Astrocyte (in vitro differentiated cells and primary cell): ENCODE data around the gene FUT2. TPM values are rescaled to one million over a fixed set of nuclear protein-coding genes. Genes with fewer than 3 reads are reported as not detected.
"Not testable (repeated sequence)": the region's sequence is repeated elsewhere in the genome, so short reads cannot be mapped to it uniquely, and the experiment has no call there.

Source experiments
- DNase-seq: peaks from one replicate; pipeline ENCODE4 v3.0.0-alpha.2; 2010; ENCODE audit warnings: low read depth
- FAIRE-seq: peaks from 2 replicates; lab custom pipeline; 2011; peaks lifted over from hg19 to GRCh38; lab: Jason Lieb, UNC
- H2AFZ ChIP-seq: 2 replicates; pipeline ENCODE4 v1.6.0; 2012; ENCODE audit warnings: low read depth, low read length, inconsistent platforms
- H3K27ac ChIP-seq: 2 replicates; pipeline ENCODE4 v1.5.1; 2011; ENCODE audit warnings: low read depth, low read length, inconsistent platforms
- H3K27me3 ChIP-seq: 2 replicates; pipeline ENCODE4 v1.6.0; 2011; ENCODE audit warnings: low read length, inconsistent platforms; ENCODE audit not compliant: insufficient read depth
- H3K36me3 ChIP-seq: 2 replicates; pipeline ENCODE4 v1.5.1; 2011; ENCODE audit warnings: low read length, inconsistent platforms; ENCODE audit not compliant: insufficient read depth
- H3K4me1 ChIP-seq: 2 replicates; pipeline ENCODE4 v1.5.1; 2011; ENCODE audit warnings: low read length, inconsistent platforms; ENCODE audit not compliant: insufficient read depth
- H3K4me2 ChIP-seq: 2 replicates; pipeline ENCODE4 v1.6.0; 2012; ENCODE audit warnings: low read length, inconsistent platforms
- H3K4me3 ChIP-seq: 2 replicates; pipeline ENCODE4 v1.5.1; 2011; ENCODE audit warnings: low read depth, mild to moderate bottlenecking, low read length, inconsistent platforms; ENCODE audit not compliant: insufficient read depth
- H3K79me2 ChIP-seq: 2 replicates; pipeline ENCODE4 v1.6.0; 2012; ENCODE audit warnings: mild to moderate bottlenecking, low read length, inconsistent platforms; ENCODE audit not compliant: insufficient read depth
- H3K9ac ChIP-seq: 2 replicates; pipeline ENCODE4 v1.6.0; 2012; ENCODE audit warnings: mild to moderate bottlenecking, low read length, inconsistent platforms
- H3K9me3 ChIP-seq: 2 replicates; pipeline ENCODE4 v1.5.1; 2012; ENCODE audit warnings: low read depth, mild to moderate bottlenecking, low read length, inconsistent platforms; ENCODE audit not compliant: insufficient read depth
- H4K20me1 ChIP-seq: 2 replicates; pipeline ENCODE4 v1.6.0; 2012; ENCODE audit warnings: low read length, inconsistent platforms; ENCODE audit not compliant: insufficient read depth
- H3K27ac Mint-ChIP-seq: one replicate; pipeline ENCODE4 v1.8.0; 2021; ENCODE audit warnings: mild to moderate bottlenecking, mixed read lengths; ENCODE audit not compliant: unreplicated experiment
- H3K27me3 Mint-ChIP-seq: one replicate; pipeline ENCODE4 v1.8.0; 2021; ENCODE audit warnings: low read depth, mixed read lengths; ENCODE audit not compliant: unreplicated experiment
- H3K36me3 Mint-ChIP-seq: one replicate; pipeline ENCODE4 v1.8.0; 2021; ENCODE audit warnings: low read depth, mixed read lengths; ENCODE audit not compliant: unreplicated experiment
- H3K4me1 Mint-ChIP-seq: one replicate; pipeline ENCODE4 v1.8.0; 2021; ENCODE audit warnings: low read depth, mixed read lengths; ENCODE audit not compliant: unreplicated experiment
- H3K4me3 Mint-ChIP-seq: one replicate; pipeline ENCODE4 v1.8.0; 2021; ENCODE audit warnings: mild to moderate bottlenecking, moderate library complexity, mixed read lengths; ENCODE audit not compliant: unreplicated experiment
- H3K9me3 Mint-ChIP-seq: one replicate; pipeline ENCODE4 v1.8.0; 2021; ENCODE audit warnings: mild to moderate bottlenecking, mixed read lengths; ENCODE audit not compliant: unreplicated experiment
- CTCF ChIP-seq: IDR thresholded peaks from 2 replicates; pipeline ENCODE4 v1.5.1; 2011; ENCODE audit warnings: low read depth, mild to moderate bottlenecking, inconsistent platforms, low read length, moderate library complexity; ENCODE audit not compliant: insufficient read depth
- EZH2 ChIP-seq: IDR thresholded peaks from 2 replicates; pipeline ENCODE4 v1.6.1; 2012; ENCODE audit warnings: mild to moderate bottlenecking, low read length, inconsistent platforms; ENCODE audit not compliant: insufficient read depth
- total RNA-seq: library from RNA; stranded (reverse); gene quantifications from 2 replicates; pipeline ENCODE4 v1.2.1, GENCODE V29; 2021

The FUT2 gene
- total RNA-seq, 1 donor from 2014 or later: not detected

DNA sequence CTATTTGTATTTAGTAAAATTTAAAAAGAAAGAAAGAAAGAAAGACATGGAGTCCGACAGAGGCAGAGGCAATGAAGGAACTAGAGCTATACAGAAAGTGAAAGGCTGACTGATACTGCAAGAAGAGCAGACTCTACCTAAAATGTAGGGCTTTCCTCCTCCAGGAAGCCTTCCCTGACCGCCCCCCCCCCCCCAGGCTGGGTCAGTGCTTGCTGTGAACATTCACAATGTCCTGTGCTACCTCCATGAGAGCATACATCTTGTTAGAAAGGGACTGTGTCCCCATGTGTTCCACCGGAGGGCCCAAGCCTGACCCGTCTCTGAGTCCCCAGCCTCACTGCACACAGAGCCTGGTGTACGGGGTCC is 44.1 kb upstream of the FUT2 start:
- no peaks in the 10 kb centered on the region for H3K9me3 Mint-ChIP-seq
- no peak for FAIRE-seq
- TF ChIP-seq CTCF (no peak), EZH2 (no peak)
- H2AFZ ChIP-seq: no peak overlapping the region
- H3K9me3 ChIP-seq: no peaks in the 10 kb centered on the region
- no peak overlapping the region for H3K9ac ChIP-seq
- no peak for DNase-seq
- no peak overlapping the region for H3K4me3 Mint-ChIP-seq
- H3K4me2 ChIP-seq: no peak overlapping the region
- no peaks in the 10 kb centered on the region for H3K36me3 ChIP-seq
- H3K27ac ChIP-seq: no peak overlapping the region
- H3K79me2 ChIP-seq: no peaks in the 10 kb centered on the region
- H3K4me1 Mint-ChIP-seq: peaks cover 1% of the 10 kb centered on the region
- peaks cover 12% of the 10 kb centered on the region for H3K4me1 ChIP-seq
- no peak overlapping the region for H3K27ac Mint-ChIP-seq
- H3K4me3 ChIP-seq: no peak overlapping the region
- H3K36me3 Mint-ChIP-seq: no peaks in the 10 kb centered on the region
- H4K20me1 ChIP-seq: no peaks in the 10 kb centered on the region
- no peaks in the 10 kb centered on the region for H3K27me3 Mint-ChIP-seq
- no peaks in the 10 kb centered on the region for H3K27me3 ChIP-seq

DNA sequence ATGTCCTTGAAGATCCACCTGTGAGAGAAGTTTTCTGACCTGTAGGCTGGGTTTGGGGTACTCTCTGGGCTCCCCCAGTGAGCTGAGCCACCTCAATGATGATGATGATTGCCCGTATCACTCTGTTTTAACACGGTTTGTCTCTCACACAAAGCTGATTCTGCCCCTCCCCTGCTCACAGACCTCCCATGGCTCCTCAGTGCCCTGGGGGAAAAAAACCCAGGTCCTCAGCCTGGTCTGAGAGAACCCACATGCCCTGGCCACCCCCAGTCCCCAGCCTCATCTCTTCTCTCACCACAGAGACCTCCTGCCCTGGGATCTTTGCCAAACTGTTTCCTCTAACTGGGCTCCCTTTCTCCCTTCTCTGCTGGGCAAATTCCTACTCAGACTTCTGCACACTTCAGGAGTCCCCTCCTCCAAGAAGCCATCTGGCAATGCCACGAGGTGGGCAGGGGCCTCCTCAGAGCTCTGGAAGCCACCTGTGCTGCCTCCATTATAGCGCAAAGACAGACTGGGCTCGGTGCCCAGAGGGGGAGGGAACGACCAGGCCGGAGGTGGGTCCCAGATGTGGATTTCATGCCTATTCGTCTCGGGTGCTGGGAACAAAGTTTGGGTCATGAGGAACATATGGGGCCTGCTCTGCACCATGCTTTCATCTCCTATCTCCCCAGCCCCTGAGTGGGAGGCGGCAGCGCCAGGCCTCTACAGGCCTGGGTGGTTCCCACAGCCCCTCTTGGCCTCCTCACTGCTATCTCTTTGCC is 41.3 kb upstream of the FUT2 start:
- Histone ChIP-seq H2AFZ (peak overlapping the region; percentile 58), H3K4me1 (peaks cover 18% of the 10 kb centered on the region), H3K27ac (no peak overlapping the region), H3K9ac (no peak overlapping the region), H3K79me2 (no peaks in the 10 kb centered on the region), H3K36me3 (no peaks in the 10 kb centered on the region), H3K4me3 (no peak overlapping the region), H3K27me3 (no peaks in the 10 kb centered on the region), H3K4me2 (no peak overlapping the region), H4K20me1 (no peaks in the 10 kb centered on the region), H3K9me3 (no peaks in the 10 kb centered on the region)
- Mint-ChIP-seq H3K4me3 (no peak overlapping the region), H3K27ac (no peak overlapping the region), H3K27me3 (peaks cover 3% of the 10 kb centered on the region), H3K9me3 (no peaks in the 10 kb centered on the region), H3K36me3 (no peaks in the 10 kb centered on the region), H3K4me1 (peaks cover 6% of the 10 kb centered on the region)
- FAIRE-seq (no peak), DNase-seq (no peak)
- TF ChIP-seq CTCF (no peak), EZH2 (no peak)

DNA sequence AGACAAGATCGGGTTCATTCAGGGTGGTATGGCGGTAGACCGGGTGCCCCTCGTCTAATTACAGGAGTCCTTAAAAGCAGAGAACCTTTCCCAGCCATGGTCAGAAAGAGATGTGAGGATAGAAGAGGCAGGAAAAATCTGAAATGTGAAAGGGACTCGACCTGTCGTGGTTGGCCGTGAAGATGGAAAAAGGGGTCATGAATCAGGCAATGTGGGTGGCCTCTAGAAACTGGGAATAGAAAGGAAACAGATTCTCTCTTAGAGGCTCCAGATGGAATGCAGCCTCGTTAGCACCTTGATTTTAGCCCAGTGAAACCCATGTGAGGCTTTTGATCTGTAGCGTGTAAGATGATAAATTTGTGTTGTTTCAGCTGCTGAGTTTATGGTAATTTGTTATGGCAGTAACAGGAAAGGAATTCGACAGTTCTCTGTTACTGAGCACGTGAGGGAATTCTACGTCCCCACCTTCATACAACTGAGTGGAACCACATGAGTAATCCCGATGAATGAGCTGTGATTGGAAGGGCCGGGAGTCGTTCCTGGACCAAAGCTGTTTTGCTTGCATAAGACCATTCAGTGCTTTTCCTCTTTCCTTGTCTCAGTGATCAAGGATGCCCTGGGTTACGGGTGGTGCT is 38.8 kb upstream of the FUT2 start:
- Histone ChIP-seq H2AFZ (no peak overlapping the region), H3K9ac (peak overlapping the region; percentile 43), H4K20me1 (no peaks in the 10 kb centered on the region), H3K79me2 (no peaks in the 10 kb centered on the region), H3K9me3 (no peaks in the 10 kb centered on the region), H3K4me2 (peak overlapping the region; percentile 70), H3K27me3 (no peaks in the 10 kb centered on the region), H3K36me3 (no peaks in the 10 kb centered on the region), H3K27ac (peak overlapping the region; percentile 66), H3K4me1 (peaks cover 16% of the 10 kb centered on the region), H3K4me3 (no peak overlapping the region)
- Mint-ChIP-seq H3K27me3 (peaks cover 3% of the 10 kb centered on the region), H3K4me3 (no peak overlapping the region), H3K9me3 (no peaks in the 10 kb centered on the region), H3K27ac (no peak overlapping the region), H3K4me1 (peaks cover 6% of the 10 kb centered on the region), H3K36me3 (peaks cover 2% of the 10 kb centered on the region)
- peak; percentile 93 for DNase-seq
- FAIRE-seq: peak; percentile 85
- TF ChIP-seq EZH2: no peak
- no peak for TF ChIP-seq CTCF

GRCh38 chr19:48657828-48658227 is 37.9 kb upstream of the FUT2 start:
- H3K27ac ChIP-seq: peak overlapping the region; percentile 11
- not testable (repeated sequence) for H4K20me1 ChIP-seq, H3K27me3 ChIP-seq, H3K4me3 Mint-ChIP-seq, H3K4me1 Mint-ChIP-seq, H3K27me3 Mint-ChIP-seq, H2AFZ ChIP-seq, H3K36me3 Mint-ChIP-seq, H3K79me2 ChIP-seq, H3K4me3 ChIP-seq, H3K9me3 Mint-ChIP-seq, H3K36me3 ChIP-seq, H3K4me2 ChIP-seq, H3K9me3 ChIP-seq, FAIRE-seq, H3K9ac ChIP-seq, DNase-seq, H3K27ac Mint-ChIP-seq
- peaks cover 16% of the 10 kb centered on the region for H3K4me1 ChIP-seq
